GM10248 (cell line): ENCODE results near the gene PLXNA2.

Experiments
- CTCF ChIA-PET: fragments of 300-600 bp; sonication (Branson Sonifier 250); formaldehyde crosslinking; extraction: SDS; loops from one replicate; lab custom pipeline; 2021; ENCODE audit warnings: antibody characterized with exemption; lab: Yijun Ruan, JAX
- POLR2A ChIA-PET: fragments of 350-650 bp; sonication (Branson Sonifier 250); formaldehyde crosslinking; extraction: SDS; loops from one replicate; lab custom pipeline; 2020; ENCODE audit warnings: antibody characterized with exemption; lab: Yijun Ruan, JAX
- DNase-seq: peaks from one replicate; pipeline ENCODE4 v3.0.0; 2012; ENCODE audit errors: extremely low spot score
- CTCF ChIP-seq: IDR thresholded peaks from 2 replicates; pipeline ENCODE4 v1.5.1; 2012; ENCODE audit warnings: mild to moderate bottlenecking, low read depth; ENCODE audit errors: extremely low read depth, missing control alignments, control extremely low read depth

Gene PLXNA2

GRCh38 chr1:208184966-208185654, 59.1 kb downstream of the PLXNA2 start:
- no peak for DNase-seq
- ChIA-PET POLR2A (no interaction called here), CTCF (interaction anchor here (0.9 to 1.2 kb wide), 3 partner anchors 52 to 60 kb away, joined by 3 to 4 read pairs (median 4); no protein-coding TSS in a partner anchor)
- no peak for TF ChIP-seq CTCF

- POLR2A ChIA-PET, result no interaction called here
- no peak for DNase-seq
- CTCF ChIA-PET, result interaction anchor here (0.8 to 1.2 kb wide), 4 partner anchors 16 to 61 kb away, joined by 3 to 4 read pairs (median 4); no protein-coding TSS in a partner anchor
Measured at GRCh38 chr1:208183977-208184911, 59.9 kb downstream of the PLXNA2 start.

GRCh38 chr1:208182880-208183645, 61.1 kb downstream of the PLXNA2 start:
- ChIA-PET CTCF (interaction anchor here (0.8 to 1.6 kb wide), 6 partner anchors 12 to 62 kb away, joined by 3 to 11 read pairs (median 3); no protein-coding TSS in a partner anchor), POLR2A (no interaction called here)
- no peak for TF ChIP-seq CTCF
- no peak for DNase-seq

More at GRCh38 chr1:208183977-208184911, 59.9 kb downstream of the PLXNA2 start:
- TF ChIP-seq CTCF, result no peak

- TF ChIP-seq CTCF, result no peak
- CTCF ChIA-PET, result interaction anchor here (1.0 to 1.5 kb wide), 3 partner anchors 10 to 49 kb away, joined by 4 to 6 read pairs (median 5); no protein-coding TSS in a partner anchor
- DNase-seq, result no peak
- POLR2A ChIA-PET, result no interaction called here
Measured at GRCh38 chr1:208181364-208181763, 62.8 kb downstream of the PLXNA2 start.

- no peak for DNase-seq
- ChIA-PET POLR2A (no interaction called here), CTCF (interaction anchor here (1.2 to 1.5 kb wide), 2 partner anchors 11 to 28 kb away, joined by 4 to 6 read pairs; no protein-coding TSS in a partner anchor)
- no peak for TF ChIP-seq CTCF
Measured at GRCh38 chr1:208180421-208180820, 63.8 kb downstream of the PLXNA2 start.

GRCh38 chr1:208179961-208180409, 64.2 kb downstream of the PLXNA2 start:
- POLR2A ChIA-PET, result no interaction called here
- CTCF ChIA-PET, result interaction anchor here (1.2 to 1.5 kb wide), 2 partner anchors 17 to 28 kb away, joined by 3 to 4 read pairs; no protein-coding TSS in a partner anchor
- TF ChIP-seq CTCF, result no peak
- no peak for DNase-seq
